ENCODE measurements around the gene BCL3. TPM values are rescaled to one million over a fixed set of nuclear protein-coding genes. Genes with fewer than 3 reads are reported as not detected.
"Not testable (repeated sequence)": the region's sequence is repeated elsewhere in the genome, so short reads cannot be mapped to it uniquely, and the experiment has no call there.

Gene BCL3
- total RNA-seq, 4 donors from 2014 or later, result 12.2 to 113 (median 46.2) TPM

DNA sequence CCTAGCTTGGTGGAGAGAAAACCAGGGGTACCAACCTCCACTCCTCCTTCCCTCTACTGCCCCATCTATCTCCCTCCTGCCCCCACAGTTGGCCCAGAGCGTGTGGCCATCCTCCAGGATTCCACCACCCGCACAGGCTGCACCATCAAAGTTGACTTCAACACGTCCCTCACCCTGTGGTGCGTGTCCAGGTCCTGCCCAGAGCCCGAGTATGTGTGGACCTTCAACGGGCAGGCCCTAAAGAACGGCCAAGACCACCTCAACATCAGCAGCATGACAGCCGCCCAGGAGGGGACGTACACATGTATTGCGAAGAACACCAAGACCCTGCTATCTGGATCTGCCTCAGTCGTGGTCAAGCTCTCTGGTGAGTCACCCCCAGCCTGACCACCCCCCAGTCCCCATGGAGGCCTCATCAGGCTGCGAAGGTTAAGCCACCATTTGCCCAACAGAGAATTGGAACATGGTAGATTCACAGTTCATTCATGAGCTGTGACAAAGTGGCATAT is 43.0 kb upstream of the BCL3 start:
- TF ChIP-seq, protein P1, sequence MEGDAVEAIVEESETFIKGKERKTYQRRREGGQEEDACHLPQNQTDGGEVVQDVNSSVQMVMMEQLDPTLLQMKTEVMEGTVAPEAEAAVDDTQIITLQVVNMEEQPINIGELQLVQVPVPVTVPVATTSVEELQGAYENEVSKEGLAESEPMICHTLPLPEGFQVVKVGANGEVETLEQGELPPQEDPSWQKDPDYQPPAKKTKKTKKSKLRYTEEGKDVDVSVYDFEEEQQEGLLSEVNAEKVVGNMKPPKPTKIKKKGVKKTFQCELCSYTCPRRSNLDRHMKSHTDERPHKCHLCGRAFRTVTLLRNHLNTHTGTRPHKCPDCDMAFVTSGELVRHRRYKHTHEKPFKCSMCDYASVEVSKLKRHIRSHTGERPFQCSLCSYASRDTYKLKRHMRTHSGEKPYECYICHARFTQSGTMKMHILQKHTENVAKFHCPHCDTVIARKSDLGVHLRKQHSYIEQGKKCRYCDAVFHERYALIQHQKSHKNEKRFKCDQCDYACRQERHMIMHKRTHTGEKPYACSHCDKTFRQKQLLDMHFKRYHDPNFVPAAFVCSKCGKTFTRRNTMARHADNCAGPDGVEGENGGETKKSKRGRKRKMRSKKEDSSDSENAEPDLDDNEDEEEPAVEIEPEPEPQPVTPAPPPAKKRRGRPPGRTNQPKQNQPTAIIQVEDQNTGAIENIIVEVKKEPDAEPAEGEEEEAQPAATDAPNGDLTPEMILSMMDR (IDR thresholded peaks at IDR 0.05), result no peak
- DNase-seq (ENCODE audit: low spot score) (no peak), ATAC-seq (ENCODE audit: low FRiP score) (no peak)

DNA sequence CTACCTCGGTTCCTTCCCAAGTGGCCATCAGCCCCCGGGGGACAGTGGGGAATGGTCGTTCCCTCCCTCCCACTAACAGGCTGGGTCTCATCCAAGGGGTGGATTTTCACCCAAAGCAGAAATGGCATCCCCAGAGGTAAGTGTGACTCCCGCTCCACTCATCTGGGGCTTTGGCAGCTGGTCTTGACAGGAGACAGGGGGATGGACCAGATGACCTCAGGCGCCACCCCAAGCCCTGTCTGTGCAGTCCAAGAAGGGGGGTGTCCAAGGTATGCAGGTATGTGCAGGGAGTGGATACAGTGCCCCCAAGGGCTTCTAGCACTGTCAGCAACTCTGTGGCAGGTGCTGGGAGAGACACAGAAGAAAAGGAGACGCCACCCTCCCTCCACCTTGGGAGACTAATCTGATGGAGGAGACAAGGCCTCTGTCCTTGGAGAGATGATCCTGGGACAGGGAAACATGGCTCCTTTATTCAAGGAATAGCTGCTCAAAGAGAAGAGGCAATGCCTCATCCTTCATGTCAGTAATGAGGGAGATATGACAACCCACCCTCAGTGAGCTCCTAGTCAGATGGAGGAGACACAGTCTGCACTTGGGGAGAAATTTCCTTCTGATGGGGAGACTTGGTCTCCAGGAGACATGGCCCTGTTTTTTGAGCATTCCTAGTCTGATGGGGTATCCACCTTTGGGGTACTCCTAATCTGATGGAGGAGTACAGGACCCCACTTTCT is 41.8 kb upstream of the BCL3 start:
- TF ChIP-seq, protein P1 (IDR thresholded peaks at IDR 0.05), result no peak
- ATAC-seq (ENCODE audit: low FRiP score) (no peak), DNase-seq (ENCODE audit: low spot score) (no peak)

DNA sequence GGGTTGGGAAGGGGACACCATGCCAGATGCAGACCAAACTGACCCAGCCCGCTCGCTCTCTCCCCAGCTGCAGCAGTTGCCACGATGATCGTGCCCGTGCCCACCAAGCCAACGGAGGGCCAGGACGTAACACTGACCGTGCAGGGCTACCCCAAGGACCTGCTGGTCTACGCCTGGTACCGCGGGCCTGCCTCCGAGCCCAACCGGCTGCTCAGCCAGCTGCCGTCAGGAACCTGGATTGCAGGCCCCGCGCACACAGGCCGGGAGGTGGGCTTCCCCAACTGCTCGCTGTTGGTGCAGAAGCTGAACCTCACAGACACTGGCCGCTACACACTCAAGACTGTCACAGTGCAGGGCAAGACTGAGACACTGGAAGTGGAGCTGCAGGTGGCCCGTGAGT is 40.7 kb upstream of the BCL3 start:
- ATAC-seq (ENCODE audit: low FRiP score) (no peak), DNase-seq (ENCODE audit: low spot score) (no peak)
- TF ChIP-seq, protein P1 (IDR thresholded peaks at IDR 0.05), result no peak

DNA sequence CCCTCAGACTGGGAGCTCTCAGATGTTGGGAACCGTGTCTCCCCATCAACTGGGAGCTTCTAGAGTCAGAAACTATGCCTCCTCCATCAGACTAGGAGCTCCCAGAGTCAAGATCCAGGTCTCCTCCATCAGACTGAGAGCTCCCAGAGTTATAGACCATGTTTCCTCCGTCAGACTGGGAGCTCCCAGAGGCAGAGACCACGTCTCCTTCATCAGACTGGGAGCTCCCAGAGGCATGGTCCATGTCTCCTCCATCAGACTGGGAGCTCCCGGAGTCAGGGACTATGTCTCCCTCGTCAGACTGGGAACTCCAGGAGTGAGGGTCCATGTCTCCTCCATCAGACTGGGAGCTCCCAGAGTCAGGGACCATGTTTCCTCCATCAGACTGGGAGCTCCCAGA is 39.6 kb upstream of the BCL3 start:
- TF ChIP-seq, protein P1 (IDR thresholded peaks at IDR 0.05), result no peak
- no peak for ATAC-seq (ENCODE audit: low FRiP score)
- DNase-seq (ENCODE audit: low spot score), result no peak

DNA sequence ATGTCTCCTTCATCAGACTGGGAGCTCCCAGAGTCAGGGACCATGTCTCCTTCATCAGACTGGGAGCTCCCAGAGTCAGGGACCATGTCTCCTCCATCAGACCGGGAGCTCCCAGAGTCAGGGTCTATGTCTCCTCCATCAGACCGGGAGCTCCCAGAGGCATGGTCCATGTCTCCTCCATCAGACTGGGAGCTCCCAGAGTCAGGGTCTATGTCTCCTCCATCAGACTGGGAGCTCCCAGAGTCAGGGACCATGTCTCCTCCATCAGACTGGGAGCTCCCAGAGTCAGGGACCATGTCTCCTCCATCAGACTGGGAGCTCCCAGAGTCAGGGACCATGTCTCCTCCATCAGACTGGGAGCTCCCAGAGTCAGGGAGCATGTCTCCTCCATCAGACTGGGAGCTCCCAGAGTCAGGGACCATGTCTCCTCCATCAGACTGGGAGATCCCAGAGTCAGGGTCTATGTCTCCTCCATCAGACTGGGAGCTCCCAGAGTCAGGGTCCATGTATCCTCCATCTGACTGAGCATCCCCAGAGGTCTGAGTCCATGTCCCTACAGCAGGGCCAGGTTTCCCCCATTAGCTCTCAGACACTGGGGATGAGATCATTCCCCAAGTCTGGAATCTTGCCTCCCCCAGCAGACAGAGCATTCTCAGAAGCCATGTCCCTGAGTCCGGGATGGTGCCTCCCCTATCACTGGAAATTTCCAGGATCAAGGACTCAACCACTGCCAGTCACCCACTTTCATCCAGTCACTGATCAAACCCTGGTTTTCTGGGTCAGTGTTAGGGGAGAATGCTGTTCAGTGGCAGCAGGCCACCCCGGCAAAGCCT is 38.9 kb upstream of the BCL3 start:
- not testable (repeated sequence) for ATAC-seq (ENCODE audit: low FRiP score); DNase-seq (ENCODE audit: low spot score)

DNA sequence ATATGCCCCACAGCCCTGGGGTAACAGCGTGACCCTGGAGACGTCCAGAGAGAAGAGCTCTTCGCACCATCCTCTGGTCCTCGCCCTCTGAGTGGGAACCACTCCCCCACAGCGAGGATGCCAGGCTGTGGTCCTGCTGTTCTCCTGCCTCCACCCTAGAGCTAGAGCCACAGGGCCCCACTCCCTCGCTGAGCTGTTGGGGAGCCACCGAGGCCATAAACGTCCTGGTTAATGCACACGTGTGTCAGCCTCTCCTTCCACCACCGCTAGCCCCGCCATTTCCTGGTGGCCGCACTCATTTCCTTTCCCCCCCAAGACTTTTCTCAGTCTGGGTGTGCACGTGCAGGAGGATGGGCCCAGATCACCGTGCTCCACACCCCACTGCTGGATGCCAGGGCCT is 38.0 kb upstream of the BCL3 start:
- TF ChIP-seq, protein P1 (IDR thresholded peaks at IDR 0.05), result no peak
- DNase-seq (ENCODE audit: low spot score) (no peak), ATAC-seq (ENCODE audit: low FRiP score) (no peak)

DNA sequence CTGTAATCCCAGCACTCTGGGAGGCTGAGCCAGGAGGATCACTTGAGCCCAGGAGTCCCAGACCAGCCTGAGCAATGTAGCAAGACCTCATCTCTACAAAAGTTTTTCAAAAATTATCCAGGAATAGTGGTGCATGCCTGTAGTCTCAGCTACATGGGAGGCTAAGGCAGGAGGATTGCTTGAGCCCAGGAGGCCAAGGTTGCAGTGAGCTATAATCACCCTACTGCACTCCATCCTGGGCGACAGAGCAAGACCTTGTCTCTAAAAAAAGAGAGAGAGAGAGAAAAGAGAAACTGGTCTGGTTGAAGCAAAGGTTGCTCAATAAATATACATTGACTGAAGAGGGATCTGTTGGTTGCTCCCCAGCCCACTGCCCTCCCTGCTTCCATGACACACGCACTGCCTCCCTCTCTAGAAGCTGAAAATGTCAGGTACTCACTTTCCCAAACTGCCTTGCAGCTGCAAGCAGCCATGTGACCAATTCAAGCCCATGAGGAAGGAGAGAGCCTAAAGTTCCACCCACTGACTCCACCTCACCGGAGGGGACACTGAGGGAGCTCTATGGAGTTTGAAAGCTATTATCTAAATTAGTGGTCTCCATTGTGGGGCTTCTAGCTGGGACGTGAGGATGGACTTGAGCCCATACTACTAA is 35.5 kb upstream of the BCL3 start:
- TF ChIP-seq, protein P1 (IDR thresholded peaks at IDR 0.05), result no peak
- DNase-seq (ENCODE audit: low spot score) (no peak), ATAC-seq (ENCODE audit: low FRiP score) (no peak)
